Liver (tissue), 10 donors: ENCODE measurements around the gene OR2AK2. TPM values are rescaled to one million over a fixed set of nuclear protein-coding genes. Genes with fewer than 3 reads are reported as not detected.

ENCODE experiments used
- DNase-seq: peaks from one replicate; pipeline ENCODE4 v3.0.0-alpha.2; 2017; ENCODE audit warnings: low spot score
- H3K27ac ChIP-seq, 2 donors: one replicate each; pipeline ENCODE4 v1.7.0; 2013; ENCODE audit warnings: inconsistent platforms in 2 of 2, low read length in 2 of 2, control low read depth in 1 of 2, low read depth in 1 of 2, mild to moderate bottlenecking in 1 of 2
- H3K27me3 ChIP-seq, 4 donors: one replicate each; pipeline versions ENCODE4 v1.6.1 to v1.7.0; 2013; ENCODE audit warnings: low read length in 3 of 4, inconsistent platforms in 1 of 4, mild to moderate bottlenecking in 1 of 4, moderate library complexity in 1 of 4; ENCODE audit not compliant: control insufficient read depth in 4 of 4, insufficient read depth in 4 of 4
- H3K36me3 ChIP-seq, 4 donors: one replicate each; pipeline versions ENCODE4 v1.6.1 to v1.7.0; 2013; ENCODE audit warnings: low read length in 3 of 4, mild to moderate bottlenecking in 3 of 4, low read depth in 1 of 4, moderate library complexity in 1 of 4; ENCODE audit not compliant: control insufficient read depth in 4 of 4, insufficient read depth in 3 of 4
- H3K4me1 ChIP-seq, 4 donors: one replicate each; pipeline versions ENCODE4 v1.6.1 to v1.7.0; 2013; ENCODE audit warnings: low read length in 3 of 4, mild to moderate bottlenecking in 3 of 4, moderate library complexity in 1 of 4; ENCODE audit not compliant: control insufficient read depth in 4 of 4, insufficient read depth in 4 of 4
- H3K4me3 ChIP-seq, 3 donors: one replicate each; pipeline versions ENCODE4 v1.6.1 to v1.7.0; 2013; ENCODE audit warnings: low read length in 3 of 3, control low read depth in 1 of 3, low read depth in 1 of 3, mild to moderate bottlenecking in 1 of 3
- H3K9ac ChIP-seq, 2 donors: one replicate each; pipeline ENCODE4 v1.7.0; 2013; ENCODE audit warnings: low read length in 2 of 2, mild to moderate bottlenecking in 2 of 2, moderate library complexity in 2 of 2, control low read depth in 1 of 2, low read depth in 1 of 2
- H3K9me3 ChIP-seq, 4 donors: one replicate each; pipeline versions ENCODE4 v1.6.1 to v1.7.0; 2013; ENCODE audit warnings: low read length in 3 of 4; ENCODE audit not compliant: control insufficient read depth in 4 of 4
- EGR1 ChIP-seq, 2 donors: IDR thresholded peaks; 2 replicates each; pipeline ENCODE4 v1.6.1; 2016 to 2018; ENCODE audit warnings: antibody characterized with exemption in 2 of 2, low read depth in 2 of 2
- FOXA1 ChIP-seq: IDR thresholded peaks from 2 replicates; pipeline ENCODE4 v1.6.1; 2016; ENCODE audit warnings: antibody characterized with exemption
- FOXA2 ChIP-seq: IDR thresholded peaks from 2 replicates; pipeline ENCODE4 v1.6.1; 2016; ENCODE audit warnings: antibody characterized with exemption
- GABPA ChIP-seq, 2 donors: IDR thresholded peaks in 1 of 2; conservative IDR thresholded peaks in 1 of 2; 2 replicates each; pipeline ENCODE4 v1.6.1; 2016; ENCODE audit warnings: antibody characterized with exemption in 2 of 2, mild to moderate bottlenecking in 1 of 2, moderate library complexity in 1 of 2
- HNF4A ChIP-seq, 2 donors: conservative IDR thresholded peaks; 2 replicates each; pipeline ENCODE4 v1.6.1; 2016; ENCODE audit warnings: antibody characterized with exemption in 2 of 2, mild to moderate bottlenecking in 2 of 2
- HNF4G ChIP-seq: IDR thresholded peaks from 2 replicates; pipeline ENCODE4 v1.6.1; 2016; ENCODE audit warnings: antibody characterized with exemption
- JUND ChIP-seq, 2 donors: IDR thresholded peaks; 2 replicates each; pipeline ENCODE4 v1.6.1; 2016; ENCODE audit warnings: antibody characterized with exemption in 2 of 2
- MAX ChIP-seq: IDR thresholded peaks from 2 replicates; pipeline ENCODE4 v1.6.1; 2016; ENCODE audit warnings: antibody characterized with exemption
- NR2F2 ChIP-seq: IDR thresholded peaks from 2 replicates; pipeline ENCODE4 v1.6.1; 2016; ENCODE audit warnings: antibody characterized with exemption
- RAD21 ChIP-seq, 2 donors: IDR thresholded peaks; 2 replicates each; pipeline ENCODE4 v1.6.1; 2016; ENCODE audit warnings: antibody characterized with exemption in 2 of 2, mild to moderate bottlenecking in 2 of 2
- RXRA ChIP-seq, 2 donors: IDR thresholded peaks; 2 replicates each; pipeline ENCODE4 v1.6.1; 2017 to 2018; ENCODE audit warnings: antibody characterized with exemption in 2 of 2, mild to moderate bottlenecking in 1 of 2
- SP1 ChIP-seq: IDR thresholded peaks from 2 replicates; pipeline ENCODE4 v1.6.1; 2018; ENCODE audit warnings: antibody characterized with exemption, mild to moderate bottlenecking
- WGBS: extraction: QIAGEN DNeasy Blood & Tissue Kit; methylation state at CpG from one replicate; pipeline ENCODE4 v1.1.7; 2013; 5-methylcytosine and 5-hydroxymethylcytosine counted together
- polyA plus RNA-seq, 2 donors: library from polyadenylated mRNA; stranded (reverse) in 1 of 2; unstranded in 1 of 2; fragments of 200-250 nt in 1 of 2; fragments of >200 nt in 1 of 2; fragmentation: Nextera tagmentation in 1 of 2; extraction: Ambion mirVana in 1 of 2; gene quantifications; one replicate each; pipeline versions ENCODE4 v1.2.1 to v1.2.3, GENCODE V29; 2013 to 2015
- small RNA-seq: library from RNA; depleted of rRNA; stranded (forward); fragments of <200 nt; gene quantifications from one replicate; pipeline ENCODE3, GENCODE V24; 2014
- total RNA-seq, 2 donors: library from RNA; depleted of rRNA; stranded (reverse); fragments of >200 nt; gene quantifications; one replicate each; pipeline ENCODE4 v1.2.3, GENCODE V29; 2014
- TF ChIP-seq, protein P1 (sequence below): IDR thresholded peaks from 2 replicates; pipeline ENCODE4 v1.6.1; 2016; ENCODE audit warnings: antibody characterized with exemption, mild to moderate bottlenecking
- TF ChIP-seq, protein P2 (sequence below): IDR thresholded peaks from 2 replicates; pipeline ENCODE4 v1.6.1; 2016; ENCODE audit warnings: antibody characterized with exemption
- TF ChIP-seq, protein P3 (sequence below): fragments of 150-350 bp; IDR thresholded peaks from 2 replicates; pipeline ENCODE4 v1.5.1; 2017; ENCODE audit warnings: improper control_type of control experiment, low read depth, low read length; ENCODE audit not compliant: missing input control
- TF ChIP-seq, protein P4 (sequence below): IDR thresholded peaks from 2 replicates; pipeline ENCODE4 v1.6.1; 2016; ENCODE audit warnings: antibody characterized with exemption
- donor health status: healthy.
- donor health status: healthy.
- donor health status: healthy.
- donor health status: healthy.
- donor health status: healthy.

Gene OR2AK2
- total and polyA plus RNA-seq, 4 donors, result not detected

GRCh38 chr1:248015803-248016202 lies 50.8 kb downstream of the OR2AK2 start:
- H3K9me3 ChIP-seq, result peaks cover 0 to 11% (median under 1%) of the 10 kb centered on the region in 4 donors
- H3K4me1 ChIP-seq, result no peaks in the 10 kb centered on the region
- no peak overlapping the region for H3K27ac ChIP-seq
- H3K4me3 ChIP-seq, result no peak overlapping the region
- H3K36me3 ChIP-seq, result no peaks in the 10 kb centered on the region
- no peak overlapping the region for H3K9ac ChIP-seq
- H3K27me3 ChIP-seq, result no peaks in the 10 kb centered on the region
- no peak for DNase-seq
- TF ChIP-seq, protein P1, sequence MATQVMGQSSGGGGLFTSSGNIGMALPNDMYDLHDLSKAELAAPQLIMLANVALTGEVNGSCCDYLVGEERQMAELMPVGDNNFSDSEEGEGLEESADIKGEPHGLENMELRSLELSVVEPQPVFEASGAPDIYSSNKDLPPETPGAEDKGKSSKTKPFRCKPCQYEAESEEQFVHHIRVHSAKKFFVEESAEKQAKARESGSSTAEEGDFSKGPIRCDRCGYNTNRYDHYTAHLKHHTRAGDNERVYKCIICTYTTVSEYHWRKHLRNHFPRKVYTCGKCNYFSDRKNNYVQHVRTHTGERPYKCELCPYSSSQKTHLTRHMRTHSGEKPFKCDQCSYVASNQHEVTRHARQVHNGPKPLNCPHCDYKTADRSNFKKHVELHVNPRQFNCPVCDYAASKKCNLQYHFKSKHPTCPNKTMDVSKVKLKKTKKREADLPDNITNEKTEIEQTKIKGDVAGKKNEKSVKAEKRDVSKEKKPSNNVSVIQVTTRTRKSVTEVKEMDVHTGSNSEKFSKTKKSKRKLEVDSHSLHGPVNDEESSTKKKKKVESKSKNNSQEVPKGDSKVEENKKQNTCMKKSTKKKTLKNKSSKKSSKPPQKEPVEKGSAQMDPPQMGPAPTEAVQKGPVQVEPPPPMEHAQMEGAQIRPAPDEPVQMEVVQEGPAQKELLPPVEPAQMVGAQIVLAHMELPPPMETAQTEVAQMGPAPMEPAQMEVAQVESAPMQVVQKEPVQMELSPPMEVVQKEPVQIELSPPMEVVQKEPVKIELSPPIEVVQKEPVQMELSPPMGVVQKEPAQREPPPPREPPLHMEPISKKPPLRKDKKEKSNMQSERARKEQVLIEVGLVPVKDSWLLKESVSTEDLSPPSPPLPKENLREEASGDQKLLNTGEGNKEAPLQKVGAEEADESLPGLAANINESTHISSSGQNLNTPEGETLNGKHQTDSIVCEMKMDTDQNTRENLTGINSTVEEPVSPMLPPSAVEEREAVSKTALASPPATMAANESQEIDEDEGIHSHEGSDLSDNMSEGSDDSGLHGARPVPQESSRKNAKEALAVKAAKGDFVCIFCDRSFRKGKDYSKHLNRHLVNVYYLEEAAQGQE, result no peak
- TF ChIP-seq FOXA2 (no peak), HNF4G (no peak), JUND (IDR thresholded peaks at IDR 0.05) (no peak), EGR1 (IDR thresholded peaks at IDR 0.05; ENCODE audit: low read depth in 2 of 2) (no peak), SP1 (no peak), GABPA (IDR thresholded peaks at IDR 0.05 in 1 of 2, conservative IDR thresholded peaks at IDR 0.05 in 1 of 2) (no peak), NR2F2 (no peak), RAD21 (IDR thresholded peaks at IDR 0.05) (no peak), MAX (no peak), HNF4A (conservative IDR thresholded peaks at IDR 0.05) (no peak), FOXA1 (no peak), RXRA (IDR thresholded peaks at IDR 0.05) (no peak)
- TF ChIP-seq, protein P2, sequence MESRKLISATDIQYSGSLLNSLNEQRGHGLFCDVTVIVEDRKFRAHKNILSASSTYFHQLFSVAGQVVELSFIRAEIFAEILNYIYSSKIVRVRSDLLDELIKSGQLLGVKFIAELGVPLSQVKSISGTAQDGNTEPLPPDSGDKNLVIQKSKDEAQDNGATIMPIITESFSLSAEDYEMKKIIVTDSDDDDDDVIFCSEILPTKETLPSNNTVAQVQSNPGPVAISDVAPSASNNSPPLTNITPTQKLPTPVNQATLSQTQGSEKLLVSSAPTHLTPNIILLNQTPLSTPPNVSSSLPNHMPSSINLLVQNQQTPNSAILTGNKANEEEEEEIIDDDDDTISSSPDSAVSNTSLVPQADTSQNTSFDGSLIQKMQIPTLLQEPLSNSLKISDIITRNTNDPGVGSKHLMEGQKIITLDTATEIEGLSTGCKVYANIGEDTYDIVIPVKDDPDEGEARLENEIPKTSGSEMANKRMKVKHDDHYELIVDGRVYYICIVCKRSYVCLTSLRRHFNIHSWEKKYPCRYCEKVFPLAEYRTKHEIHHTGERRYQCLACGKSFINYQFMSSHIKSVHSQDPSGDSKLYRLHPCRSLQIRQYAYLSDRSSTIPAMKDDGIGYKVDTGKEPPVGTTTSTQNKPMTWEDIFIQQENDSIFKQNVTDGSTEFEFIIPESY, result no peak
- TF ChIP-seq, protein P3, sequence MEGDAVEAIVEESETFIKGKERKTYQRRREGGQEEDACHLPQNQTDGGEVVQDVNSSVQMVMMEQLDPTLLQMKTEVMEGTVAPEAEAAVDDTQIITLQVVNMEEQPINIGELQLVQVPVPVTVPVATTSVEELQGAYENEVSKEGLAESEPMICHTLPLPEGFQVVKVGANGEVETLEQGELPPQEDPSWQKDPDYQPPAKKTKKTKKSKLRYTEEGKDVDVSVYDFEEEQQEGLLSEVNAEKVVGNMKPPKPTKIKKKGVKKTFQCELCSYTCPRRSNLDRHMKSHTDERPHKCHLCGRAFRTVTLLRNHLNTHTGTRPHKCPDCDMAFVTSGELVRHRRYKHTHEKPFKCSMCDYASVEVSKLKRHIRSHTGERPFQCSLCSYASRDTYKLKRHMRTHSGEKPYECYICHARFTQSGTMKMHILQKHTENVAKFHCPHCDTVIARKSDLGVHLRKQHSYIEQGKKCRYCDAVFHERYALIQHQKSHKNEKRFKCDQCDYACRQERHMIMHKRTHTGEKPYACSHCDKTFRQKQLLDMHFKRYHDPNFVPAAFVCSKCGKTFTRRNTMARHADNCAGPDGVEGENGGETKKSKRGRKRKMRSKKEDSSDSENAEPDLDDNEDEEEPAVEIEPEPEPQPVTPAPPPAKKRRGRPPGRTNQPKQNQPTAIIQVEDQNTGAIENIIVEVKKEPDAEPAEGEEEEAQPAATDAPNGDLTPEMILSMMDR, result no peak
- TF ChIP-seq, protein P4, sequence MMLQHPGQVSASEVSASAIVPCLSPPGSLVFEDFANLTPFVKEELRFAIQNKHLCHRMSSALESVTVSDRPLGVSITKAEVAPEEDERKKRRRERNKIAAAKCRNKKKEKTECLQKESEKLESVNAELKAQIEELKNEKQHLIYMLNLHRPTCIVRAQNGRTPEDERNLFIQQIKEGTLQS, result no peak
- WGBS, result 72% methylated on average over 1 of the region's 1 CpG

Small RNA genes lying within 50 kb of the gene (small RNA-seq; reads per million reads assigned to genes)
- gene RF00019, result not detected

Other genes starting within 250 kb of the OR2AK2 start
- gene OR6F1, start 248.6 kb upstream of the OR2AK2 start, total RNA-seq, result not detected
- not detected for gene OR6F1, start 248.6 kb upstream of the OR2AK2 start, polyA plus RNA-seq
- gene OR14K1, start 226.6 kb upstream of the OR2AK2 start, total RNA-seq, result not detected
- not detected for gene OR14K1, start 226.6 kb upstream of the OR2AK2 start, polyA plus RNA-seq
- not detected for gene OR14A2, start 217.1 kb upstream of the OR2AK2 start, total RNA-seq
- gene OR14A2, start 217.1 kb upstream of the OR2AK2 start, polyA plus RNA-seq, result not detected
- gene OR1C1, start 204.7 kb upstream of the OR2AK2 start, total RNA-seq, result not detected
- not detected for gene OR1C1, start 204.7 kb upstream of the OR2AK2 start, polyA plus RNA-seq
- gene OR14A16, start 141.1 kb upstream of the OR2AK2 start, total RNA-seq, result not detected
- gene OR14A16, start 141.1 kb upstream of the OR2AK2 start, polyA plus RNA-seq, result not detected
- gene OR11L1, start 123.3 kb upstream of the OR2AK2 start, total RNA-seq, result not detected
- gene OR11L1, start 123.3 kb upstream of the OR2AK2 start, polyA plus RNA-seq, result not detected
- gene TRIM58, start 108.0 kb upstream of the OR2AK2 start, total RNA-seq, result 10 to 100 TPM in 1 of 2 donors, under 1 TPM in 1; 0.17 to 88.7 TPM
- under 1 TPM; 0.06 to 0.10 TPM for gene TRIM58, start 108.0 kb upstream of the OR2AK2 start, polyA plus RNA-seq
- gene OR2W3, start 69.6 kb upstream of the OR2AK2 start, total RNA-seq, result 10 to 100 TPM in 1 of 2 donors, not detected in 1; 13.4 TPM
- not detected for gene OR2W3, start 69.6 kb upstream of the OR2AK2 start, polyA plus RNA-seq
- under 1 TPM in 1 of 2 donors, not detected in 1; 0.70 TPM for gene OR2T8, start 45.0 kb upstream of the OR2AK2 start, total RNA-seq
- gene OR2T8, start 45.0 kb upstream of the OR2AK2 start, polyA plus RNA-seq, result not detected
- not detected for gene OR2AJ1, start 40.3 kb upstream of the OR2AK2 start, total RNA-seq
- not detected for gene OR2AJ1, start 40.3 kb upstream of the OR2AK2 start, polyA plus RNA-seq
- gene OR2L8, start 16.4 kb upstream of the OR2AK2 start, total RNA-seq, result under 1 TPM; 0.08 to 0.09 TPM
- not detected for gene OR2L8, start 16.4 kb upstream of the OR2AK2 start, polyA plus RNA-seq
- gene OR2L5, start 48.4 kb downstream of the OR2AK2 start, total RNA-seq, result under 1 TPM in 1 of 2 donors, not detected in 1; 0.09 TPM
- gene OR2L5, start 48.4 kb downstream of the OR2AK2 start, polyA plus RNA-seq, result not detected
- not detected for gene OR2L2, start 64.8 kb downstream of the OR2AK2 start, total RNA-seq
- under 1 TPM in 1 of 2 donors, not detected in 1; 0.03 TPM for gene OR2L2, start 64.8 kb downstream of the OR2AK2 start, polyA plus RNA-seq
- under 1 TPM; under 0.01 to 0.05 TPM for gene OR2L3, start 81.6 kb downstream of the OR2AK2 start, total RNA-seq
- gene OR2L3, start 81.6 kb downstream of the OR2AK2 start, polyA plus RNA-seq, result not detected
- not detected for gene OR2L13, start 130.0 kb downstream of the OR2AK2 start, total RNA-seq
- gene OR2L13, start 130.0 kb downstream of the OR2AK2 start, polyA plus RNA-seq, result not detected
- gene OR2M5, start 179.9 kb downstream of the OR2AK2 start, total RNA-seq, result not detected
- gene OR2M5, start 179.9 kb downstream of the OR2AK2 start, polyA plus RNA-seq, result not detected
- gene OR2M2, start 209.6 kb downstream of the OR2AK2 start, total RNA-seq, result not detected
- gene OR2M2, start 209.6 kb downstream of the OR2AK2 start, polyA plus RNA-seq, result not detected
- gene OR2M3, start 232.0 kb downstream of the OR2AK2 start, total RNA-seq, result not detected
- gene OR2M3, start 232.0 kb downstream of the OR2AK2 start, polyA plus RNA-seq, result not detected